Right hindlimb (tissue), 1 donor: ENCODE results near the gene SAMHD1.
A peak's percentile ranks its signal among the peaks of the same experiment; 100 is the strongest.

Experiments
- DNase-seq: peaks from one replicate; pipeline ENCODE4 v3.0.0-alpha.2; 2018

The SAMHD1 gene

GRCh38 chr20:36871640-36872570 is 79.6 kb downstream of the SAMHD1 start:
- no peak for DNase-seq

- DNase-seq: no peak
These were observed 84.6 kb downstream of the SAMHD1 start for GRCh38 chr20:36866681-36867495.

GRCh38 chr20:36866164-36866563 is 85.3 kb downstream of the SAMHD1 start:
- DNase-seq: no peak

GRCh38 chr20:36865861-36866149 is 85.7 kb downstream of the SAMHD1 start:
- no peak for DNase-seq

GRCh38 chr20:36865076-36865860 is 86.2 kb downstream of the SAMHD1 start:
- DNase-seq: no peak

- no peak for DNase-seq
These were observed 88.4 kb downstream of the SAMHD1 start for GRCh38 chr20:36862857-36863668.

GRCh38 chr20:36861875-36862801 is 89.4 kb downstream of the SAMHD1 start:
- DNase-seq: peak; percentile 92

GRCh38 chr20:36861625-36861874 is 90.0 kb downstream of the SAMHD1 start:
- no peak for DNase-seq

GRCh38 chr20:36860811-36861624 is 90.5 kb downstream of the SAMHD1 start:
- no peak for DNase-seq

GRCh38 chr20:36860339-36860738 is 91.2 kb downstream of the SAMHD1 start:
- DNase-seq: no peak

GRCh38 chr20:36859700-36860330 is 91.7 kb downstream of the SAMHD1 start:
- DNase-seq: no peak

GRCh38 chr20:36859282-36859555 is 92.3 kb downstream of the SAMHD1 start:
- no peak for DNase-seq

- no peak for DNase-seq
These were observed 94.5 kb downstream of the SAMHD1 start for GRCh38 chr20:36856691-36857635.

- DNase-seq: no peak
These were observed 95.3 kb downstream of the SAMHD1 start for GRCh38 chr20:36856195-36856594.

- no peak for DNase-seq
These were observed 96.3 kb downstream of the SAMHD1 start for GRCh38 chr20:36855241-36855657.

- no peak for DNase-seq
These were observed 96.9 kb downstream of the SAMHD1 start for GRCh38 chr20:36854348-36855240.

GRCh38 chr20:36852187-36852586 is 99.3 kb downstream of the SAMHD1 start:
- no peak for DNase-seq

- DNase-seq: no peak
These were observed 100.0 kb downstream of the SAMHD1 start for GRCh38 chr20:36851490-36851889.
